ENCODE data around the gene DDX41. TPM values are rescaled to one million over a fixed set of nuclear protein-coding genes. Genes with fewer than 3 reads are reported as not detected.

Gene DDX41
- total and polyA plus RNA-seq, 2 of the 13 experiments (the other 11 are each of a cell fraction or from before 2014, with no cell fraction given), result 62.8 to 105 TPM

GRCh38 chr5:177524941-177525655, 8.3 kb upstream of the DDX41 start:
- ATAC-seq (no peak), DNase-seq (ENCODE audit: low spot score) (no peak), FAIRE-seq (no peak)
- POLR2A ChIA-PET, result no interaction called here
- 98% methylated on average over 8 of the region's 10 CpGs for WGBS (ENCODE audit: low lambda C conversion rate)
- intact Hi-C loops (cut with micrococcal nuclease; ENCODE audit: unreplicated experiment), result no loop called here
- H3K27ac ChIP-seq (ENCODE audit: extremely low read length, insufficient read depth, low read length), result no peak overlapping the region
- H3K36me3 ChIP-seq (replicated peaks in 1 of 2; ENCODE audit: control insufficient read depth in 1 of 2, insufficient read depth in 2 of 2, low read length in 2 of 2), result peaks cover 34 to 85% of the 10 kb centered on the region in 2 experiments
- H3K9me3 ChIP-seq (ENCODE audit: low read length), result no peaks in the 10 kb centered on the region
- BruUV-seq (replicated peaks), result no TSS peak
- H2AFZ ChIP-seq (ENCODE audit: low read length), result no peak overlapping the region
- no peaks in the 10 kb centered on the region for H3K27me3 ChIP-seq (ENCODE audit: control insufficient read depth in 1 of 2, insufficient read depth in 2 of 2, low read length in 2 of 2)
- in situ Hi-C loops (cut with HindIII; ENCODE audit: extremely low pct_ligation_motif_present, low pct_unique_long_range_greater_than_20kb), result no loop called here
- no peak for TF ChIP-seq HOMEZ (CRISPR knock-in tag; IDR thresholded peaks at IDR 0.05; ENCODE audit: low read depth)
- peak; percentile 71; the same call in 1 of the 2 replicates for TF ChIP-seq ZNF629 (CRISPR knock-in tag; conservative IDR thresholded peaks at IDR 0.05)
- no peak overlapping the region for H3K4me3 ChIP-seq (replicated peaks in 1 of 3; ENCODE audit: insufficient read depth in 1 of 3, low read depth in 2 of 3, low read length in 3 of 3)
- H3K9ac ChIP-seq (ENCODE audit: insufficient read depth, low read depth, low read length), result no peak overlapping the region
- no peaks in the 10 kb centered on the region for H3K4me1 ChIP-seq (ENCODE audit: insufficient read depth, low read length)
- no peaks in the 10 kb centered on the region for H4K20me1 ChIP-seq (ENCODE audit: insufficient read depth, low read length)
- H3K4me2 ChIP-seq (ENCODE audit: low read depth, low read length), result no peak overlapping the region
- H3K79me2 ChIP-seq (ENCODE audit: insufficient read depth, low read length), result no peaks in the 10 kb centered on the region
- CTCF ChIA-PET (ENCODE audit: low intra/inter-chr PET ratio, low total read pairs), result no interaction called here

GRCh38 chr5:177524539-177524900, 7.8 kb upstream of the DDX41 start:
- no peak for FAIRE-seq
- DNase-seq (ENCODE audit: low spot score), result no peak
- H3K9ac ChIP-seq (ENCODE audit: insufficient read depth, low read depth, low read length), result no peak overlapping the region
- H4K20me1 ChIP-seq (ENCODE audit: insufficient read depth, low read length), result no peaks in the 10 kb centered on the region
- H3K79me2 ChIP-seq (ENCODE audit: insufficient read depth, low read length), result no peaks in the 10 kb centered on the region
- in situ Hi-C loops (cut with HindIII; ENCODE audit: extremely low pct_ligation_motif_present, low pct_unique_long_range_greater_than_20kb) (no loop called here), intact Hi-C loops (cut with micrococcal nuclease; ENCODE audit: unreplicated experiment) (no loop called here)
- H3K4me1 ChIP-seq (ENCODE audit: insufficient read depth, low read length), result no peaks in the 10 kb centered on the region
- no peaks in the 10 kb centered on the region for H3K27me3 ChIP-seq (ENCODE audit: control insufficient read depth in 1 of 2, insufficient read depth in 2 of 2, low read length in 2 of 2)
- ChIA-PET POLR2A (no interaction called here), CTCF (ENCODE audit: low intra/inter-chr PET ratio, low total read pairs) (no interaction called here)
- ATAC-seq, result no peak
- no peaks in the 10 kb centered on the region for H3K9me3 ChIP-seq (ENCODE audit: low read length)
- WGBS (ENCODE audit: low lambda C conversion rate), result 100% methylated on average over 2 of the region's 12 CpGs
- H3K4me2 ChIP-seq (ENCODE audit: low read depth, low read length), result no peak overlapping the region
- peaks cover 29 to 85% of the 10 kb centered on the region in 2 experiments for H3K36me3 ChIP-seq (replicated peaks in 1 of 2; ENCODE audit: control insufficient read depth in 1 of 2, insufficient read depth in 2 of 2, low read length in 2 of 2)
- H3K27ac ChIP-seq (ENCODE audit: extremely low read length, insufficient read depth, low read length), result no peak overlapping the region
- H3K4me3 ChIP-seq (replicated peaks in 1 of 3; ENCODE audit: insufficient read depth in 1 of 3, low read depth in 2 of 3, low read length in 3 of 3), result no peak overlapping the region
- BruUV-seq (replicated peaks), result no TSS peak
- H2AFZ ChIP-seq (ENCODE audit: low read length), result no peak overlapping the region
- TF ChIP-seq MAZ (IDR thresholded peaks at IDR 0.05; ENCODE audit: borderline replicate concordance, low read depth, low read length) (no peak), MAZ (CRISPR knock-in tag; IDR thresholded peaks at IDR 0.05; ENCODE audit: low read depth) (no peak), RBFOX2 (IDR thresholded peaks at IDR 0.05; ENCODE audit: low read depth, low read length) (0 out of 2 replicates have a peak, but pooled peaks have one; percentile 2), AGO2 (optimal IDR thresholded peaks at IDR 0.05; ENCODE audit: low read depth, low read length) (peak; percentile 49)

All from HepG2 (cell line).